Measurements from ENCODE around the gene ABCB9. TPM values are rescaled to one million over a fixed set of nuclear protein-coding genes. Genes with fewer than 3 reads are reported as not detected.

The ABCB9 gene
- total RNA-seq, 6 donors from 2014 or later: 2.1 to 9.9 (median 4.3) TPM

DNA sequence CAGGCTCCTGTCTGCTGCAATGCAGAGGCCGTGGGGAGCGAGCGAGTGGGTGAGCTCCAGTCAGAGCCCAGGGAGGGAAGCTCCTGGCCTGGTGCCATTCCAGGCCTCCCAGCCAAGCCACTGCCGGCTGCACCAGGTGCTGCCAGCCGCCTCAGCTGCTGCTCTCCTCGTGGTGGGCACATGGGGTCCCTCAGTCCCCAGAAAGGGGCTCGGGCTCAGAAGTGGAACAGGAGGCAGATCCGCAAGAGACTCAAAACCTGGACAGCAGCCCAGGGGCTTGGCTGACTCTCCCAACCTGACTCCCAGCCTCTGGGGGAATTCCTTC is 2.4 kb downstream of the ABCB9 start:
- Histone ChIP-seq H3K36me3 (peaks cover 0 to 7% (median 2%) of the 10 kb centered on the region in 4 donors), H3K27ac (no peak overlapping the region), H3K9me3 (no peaks in the 10 kb centered on the region), H3K27me3 (no peaks in the 10 kb centered on the region), H3K4me1 (peaks cover 13 to 46% (median 27%) of the 10 kb centered on the region in 4 donors), H3K4me3 (no peak overlapping the region)
- ATAC-seq (ENCODE audit: low FRiP score in 2 of 2) (no peak), DNase-seq (no peak)
- TF ChIP-seq CTCF (IDR thresholded peaks at IDR 0.05) (no peak), POLR2AphosphoS5 (IDR thresholded peaks at IDR 0.05) (no peak), EP300 (IDR thresholded peaks at IDR 0.05) (no peak), POLR2A (IDR thresholded peaks at IDR 0.05) (no peak)
- 47% methylated on average over 5 of the region's 8 CpGs; no CpG with 5 or more reads in 1 of the 2 donors for WGBS, 2 donors

GRCh38 chr12:122961531-122962329 is 4.5 kb downstream of the ABCB9 start:
- Histone ChIP-seq H3K27me3 (no peaks in the 10 kb centered on the region), H3K9me3 (no peaks in the 10 kb centered on the region), H3K4me3 (no peak overlapping the region), H3K27ac (peak overlapping the region in 2 of 4 donors; percentile 1 to 65), H3K36me3 (peaks cover 0 to 7% (median 2%) of the 10 kb centered on the region in 4 donors), H3K4me1 (peaks cover 13 to 44% (median 27%) of the 10 kb centered on the region in 4 donors)
- WGBS, 2 donors: 55 to 69% methylated on average over 4 to 10 of the region's 10 CpGs
- ATAC-seq (ENCODE audit: low FRiP score in 2 of 2) (no peak), DNase-seq (no peak)
- no peak for TF ChIP-seq EP300 (IDR thresholded peaks at IDR 0.05)
- TF ChIP-seq POLR2A (IDR thresholded peaks at IDR 0.05): no peak
- no peak for TF ChIP-seq CTCF (IDR thresholded peaks at IDR 0.05)
- no peak for TF ChIP-seq POLR2AphosphoS5 (IDR thresholded peaks at IDR 0.05)

GRCh38 chr12:122960193-122960569 is 6.1 kb downstream of the ABCB9 start:
- DNase-seq (no peak), ATAC-seq (ENCODE audit: low FRiP score in 2 of 2) (no peak)
- TF ChIP-seq EP300 (IDR thresholded peaks at IDR 0.05) (no peak), POLR2AphosphoS5 (IDR thresholded peaks at IDR 0.05) (no peak), CTCF (IDR thresholded peaks at IDR 0.05) (no peak), POLR2A (IDR thresholded peaks at IDR 0.05) (no peak)
- no peaks in the 10 kb centered on the region for H3K9me3 ChIP-seq
- no peak overlapping the region for H3K4me3 ChIP-seq
- WGBS, 2 donors: 96 to 98% methylated on average over 5 to 8 of the region's 8 CpGs
- no peak overlapping the region for H3K27ac ChIP-seq
- peaks cover 3 to 30% (median 17%) of the 10 kb centered on the region in 4 donors for H3K4me1 ChIP-seq
- peaks cover 0 to 7% (median 2%) of the 10 kb centered on the region in 4 donors for H3K36me3 ChIP-seq
- H3K27me3 ChIP-seq: no peaks in the 10 kb centered on the region

DNA sequence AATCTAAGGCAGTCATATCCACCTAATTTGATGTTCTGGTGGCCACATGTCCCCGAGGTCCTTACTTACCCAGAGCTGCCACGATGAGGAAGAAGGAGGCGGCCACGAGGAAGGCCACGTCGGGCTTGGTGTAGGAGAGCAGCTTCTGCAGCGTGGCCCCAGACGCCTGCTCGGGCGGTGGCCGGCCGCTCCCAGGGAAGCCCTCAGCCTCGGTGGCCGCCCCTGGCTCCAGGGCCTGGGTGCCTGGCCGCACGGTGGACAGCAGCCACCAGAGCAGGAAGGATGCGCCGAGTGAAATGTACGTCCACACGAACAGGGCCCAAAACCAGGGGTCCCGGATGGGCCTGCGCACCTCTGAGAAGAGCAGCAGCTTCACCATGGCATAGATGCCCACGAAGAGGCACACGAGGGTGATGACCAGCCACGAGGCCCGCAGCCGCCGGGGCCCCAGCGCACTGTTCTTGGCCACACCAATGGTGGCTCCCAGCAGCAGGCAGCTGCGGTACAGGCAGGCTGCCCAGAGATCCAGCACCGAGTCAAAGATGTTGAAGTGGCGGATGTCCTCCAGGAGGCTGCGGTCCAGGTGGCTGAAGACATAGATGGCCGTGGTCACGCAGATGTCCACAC is 6.6 kb downstream of the ABCB9 start:
- peak in 1 of 2 donors; percentile 81 for DNase-seq
- H3K27ac ChIP-seq: no peak overlapping the region
- H3K27me3 ChIP-seq: no peaks in the 10 kb centered on the region
- H3K36me3 ChIP-seq: peaks cover 0 to 7% (median 2%) of the 10 kb centered on the region in 4 donors
- TF ChIP-seq EP300 (IDR thresholded peaks at IDR 0.05) (no peak), POLR2AphosphoS5 (IDR thresholded peaks at IDR 0.05) (no peak), CTCF (IDR thresholded peaks at IDR 0.05) (no peak), POLR2A (IDR thresholded peaks at IDR 0.05) (no peak)
- H3K4me3 ChIP-seq: no peak overlapping the region
- WGBS, 2 donors: 94 to 98% methylated on average over 23 to 35 of the region's 35 CpGs
- peaks cover 0 to 27% (median 15%) of the 10 kb centered on the region in 4 donors for H3K4me1 ChIP-seq
- no peak for ATAC-seq (ENCODE audit: low FRiP score in 2 of 2)
- H3K9me3 ChIP-seq: no peaks in the 10 kb centered on the region

All from upper lobe of left lung (tissue), 6 donors.